Measurements from ENCODE around the gene AIFM3.
"Not testable (repeated sequence)": the region's sequence is repeated elsewhere in the genome, so short reads cannot be mapped to it uniquely, and the experiment has no call there.

Gene AIFM3

GRCh38 chr22:20942203-20942902 is 24.7 kb upstream of the AIFM3 start:
- not testable (repeated sequence) for DNase-seq

- DNase-seq, result no peak
Observed at GRCh38 chr22:20943104-20943933, 23.7 kb upstream of the AIFM3 start.

GRCh38 chr22:20944042-20944441 is 23.0 kb upstream of the AIFM3 start:
- DNase-seq, result no peak

- no peak for DNase-seq
Observed at GRCh38 chr22:20945578-20945934, 21.5 kb upstream of the AIFM3 start.

GRCh38 chr22:20946080-20946986 is 20.7 kb upstream of the AIFM3 start:
- no peak for DNase-seq

GRCh38 chr22:20946991-20947390 is 20.1 kb upstream of the AIFM3 start:
- DNase-seq, result no peak

GRCh38 chr22:20948450-20948849 is 18.6 kb upstream of the AIFM3 start:
- no peak for DNase-seq

- no peak for DNase-seq
Observed at GRCh38 chr22:20948989-20949388, 18.1 kb upstream of the AIFM3 start.

GRCh38 chr22:20949698-20950183 is 17.3 kb upstream of the AIFM3 start:
- DNase-seq, result no peak

- DNase-seq, result no peak
Observed at GRCh38 chr22:20951151-20951931, 15.7 kb upstream of the AIFM3 start.

GRCh38 chr22:20951932-20952380 is 15.1 kb upstream of the AIFM3 start:
- DNase-seq, result no peak

GRCh38 chr22:20952544-20953341 is 14.3 kb upstream of the AIFM3 start:
- DNase-seq, result no peak

- DNase-seq, result no peak
Observed at GRCh38 chr22:20953342-20953608, 13.8 kb upstream of the AIFM3 start.

GRCh38 chr22:20953668-20954500 is 13.2 kb upstream of the AIFM3 start:
- no peak for DNase-seq

GRCh38 chr22:20955548-20955947 is 11.5 kb upstream of the AIFM3 start:
- no peak for DNase-seq

GRCh38 chr22:20956258-20957101 is 10.6 kb upstream of the AIFM3 start:
- no peak for DNase-seq

GRCh38 chr22:20957102-20957682 is 9.9 kb upstream of the AIFM3 start:
- no peak for DNase-seq

GRCh38 chr22:20957683-20958431 is 9.2 kb upstream of the AIFM3 start:
- DNase-seq, result no peak

All from CD4-positive, alpha-beta T cell treated with Interleukin-10 for 1 hour (primary cell).